Right atrium auricular region (tissue), 2 donors: Measurements from ENCODE around the gene OR5AU1. TPM values are rescaled to one million over a fixed set of nuclear protein-coding genes. Genes with fewer than 3 reads are reported as not detected.

Source experiments
- DNase-seq: peaks from one replicate; pipeline ENCODE4 v3.0.0-alpha.2; 2019; ENCODE audit warnings: low spot score
- H3K27ac ChIP-seq, 2 donors: fragments of 200-600 bp; sonication (generic); 1 replicate in 1 of 2; 2 replicates in 1 of 2; pipeline ENCODE4 v1.5.1; 2016 to 2019
- H3K27me3 ChIP-seq, 2 donors: fragments of 200-600 bp; sonication (generic); one replicate each; pipeline versions ENCODE4 v1.5.1 to v1.6.0; 2017 to 2019
- H3K36me3 ChIP-seq: fragments of 200-600 bp; sonication (generic); one replicate; pipeline ENCODE4 v1.5.1; 2016
- H3K4me1 ChIP-seq, 2 donors: fragments of 200-600 bp; sonication (generic); one replicate each; pipeline versions ENCODE4 v1.5.1 to v1.6.0; 2017 to 2019
- H3K4me3 ChIP-seq, 2 donors: fragments of 200-600 bp; sonication (generic); 1 replicate in 1 of 2; 2 replicates in 1 of 2; pipeline ENCODE4 v1.5.1; 2017 to 2019; ENCODE audit warnings: mild to moderate bottlenecking in 1 of 2, moderate library complexity in 1 of 2
- H3K9me3 ChIP-seq, 2 donors: fragments of 200-600 bp; sonication (generic); one replicate each; pipeline ENCODE4 v1.5.1; 2019
- total RNA-seq, 2 donors: library from RNA; depleted of rRNA; stranded (reverse); fragments of >200 nt; gene quantifications; one replicate each; pipeline ENCODE4 v1.1.0, GENCODE V29; 2016
- TF ChIP-seq, protein P1 (sequence below), 2 donors: fragments of 200-600 bp; sonication (generic); IDR thresholded peaks; one replicate each; pipeline ENCODE4 v1.5.1; 2019; ENCODE audit warnings: antibody characterized with exemption in 2 of 2

Gene OR5AU1
- total RNA-seq, 2 donors from 2014 or later = not detected

DNA sequence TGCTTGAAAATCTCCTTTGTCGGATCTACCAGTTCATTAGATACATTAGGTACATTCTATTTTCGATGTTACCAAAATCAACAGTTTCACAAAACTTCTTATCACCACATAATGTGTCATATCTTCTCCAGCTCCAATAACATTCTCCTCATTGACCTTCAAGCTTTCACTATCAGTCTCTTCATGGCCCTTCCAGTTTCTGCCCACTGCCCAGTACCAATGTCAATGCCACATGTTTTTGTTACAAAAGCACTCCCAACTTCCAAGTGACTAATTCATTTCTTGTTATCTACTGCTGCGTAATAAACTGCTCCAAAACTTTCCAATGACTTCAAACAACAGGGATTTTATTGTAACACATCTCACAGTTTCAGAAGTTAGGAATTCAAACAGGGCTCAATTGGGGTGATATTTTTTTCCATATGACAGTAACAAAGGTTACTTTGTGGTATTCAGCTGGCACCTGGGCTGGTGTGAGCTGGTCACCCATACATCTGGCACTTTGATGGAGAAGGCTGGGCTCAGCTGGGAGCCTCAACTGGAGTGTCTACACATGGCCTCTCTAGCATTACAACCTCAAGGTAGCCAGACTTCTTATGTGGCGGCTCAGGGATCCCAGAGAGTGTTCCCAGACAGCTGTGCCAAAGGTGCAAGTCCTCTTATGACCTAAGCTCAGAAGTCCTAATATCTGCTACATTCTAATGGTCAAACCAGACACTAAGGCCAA is 6.1 kb downstream of the OR5AU1 start:
- peaks cover 0 to 10% of the 10 kb centered on the region in 2 donors for H3K9me3 ChIP-seq
- TF ChIP-seq, protein P1, sequence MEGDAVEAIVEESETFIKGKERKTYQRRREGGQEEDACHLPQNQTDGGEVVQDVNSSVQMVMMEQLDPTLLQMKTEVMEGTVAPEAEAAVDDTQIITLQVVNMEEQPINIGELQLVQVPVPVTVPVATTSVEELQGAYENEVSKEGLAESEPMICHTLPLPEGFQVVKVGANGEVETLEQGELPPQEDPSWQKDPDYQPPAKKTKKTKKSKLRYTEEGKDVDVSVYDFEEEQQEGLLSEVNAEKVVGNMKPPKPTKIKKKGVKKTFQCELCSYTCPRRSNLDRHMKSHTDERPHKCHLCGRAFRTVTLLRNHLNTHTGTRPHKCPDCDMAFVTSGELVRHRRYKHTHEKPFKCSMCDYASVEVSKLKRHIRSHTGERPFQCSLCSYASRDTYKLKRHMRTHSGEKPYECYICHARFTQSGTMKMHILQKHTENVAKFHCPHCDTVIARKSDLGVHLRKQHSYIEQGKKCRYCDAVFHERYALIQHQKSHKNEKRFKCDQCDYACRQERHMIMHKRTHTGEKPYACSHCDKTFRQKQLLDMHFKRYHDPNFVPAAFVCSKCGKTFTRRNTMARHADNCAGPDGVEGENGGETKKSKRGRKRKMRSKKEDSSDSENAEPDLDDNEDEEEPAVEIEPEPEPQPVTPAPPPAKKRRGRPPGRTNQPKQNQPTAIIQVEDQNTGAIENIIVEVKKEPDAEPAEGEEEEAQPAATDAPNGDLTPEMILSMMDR (IDR thresholded peaks at IDR 0.05) = no peak
- DNase-seq = no peak
- H3K4me3 ChIP-seq = no peak overlapping the region
- H3K36me3 ChIP-seq = no peaks in the 10 kb centered on the region
- H3K27ac ChIP-seq = no peak overlapping the region
- H3K4me1 ChIP-seq = no peaks in the 10 kb centered on the region
- no peaks in the 10 kb centered on the region for H3K27me3 ChIP-seq

DNA sequence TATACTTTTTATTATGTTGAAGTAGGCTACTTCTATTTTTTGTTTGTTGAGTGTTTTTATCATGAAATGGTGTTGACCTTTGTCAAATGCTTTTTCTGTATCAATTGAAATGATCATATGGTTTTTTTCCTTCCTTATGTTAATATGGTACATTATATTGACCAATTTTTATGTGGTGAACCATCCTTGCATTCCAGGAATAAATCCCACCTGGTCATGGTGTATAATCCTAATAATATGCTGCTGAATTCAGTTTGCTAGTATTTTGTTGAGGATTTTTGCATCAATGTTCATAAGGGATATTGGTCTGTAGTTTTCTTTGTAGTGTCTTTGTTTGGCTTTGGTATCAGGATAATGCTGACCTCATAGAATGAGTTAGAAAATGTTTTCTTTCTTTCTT is 10.4 kb downstream of the OR5AU1 start:
- no peaks in the 10 kb centered on the region for H3K27me3 ChIP-seq
- TF ChIP-seq, protein P1 (IDR thresholded peaks at IDR 0.05) = no peak
- H3K4me1 ChIP-seq = no peaks in the 10 kb centered on the region
- peaks cover 0 to 16% of the 10 kb centered on the region in 2 donors for H3K9me3 ChIP-seq
- H3K36me3 ChIP-seq = no peaks in the 10 kb centered on the region
- no peak overlapping the region for H3K27ac ChIP-seq
- no peak for DNase-seq
- H3K4me3 ChIP-seq = no peak overlapping the region

DNA sequence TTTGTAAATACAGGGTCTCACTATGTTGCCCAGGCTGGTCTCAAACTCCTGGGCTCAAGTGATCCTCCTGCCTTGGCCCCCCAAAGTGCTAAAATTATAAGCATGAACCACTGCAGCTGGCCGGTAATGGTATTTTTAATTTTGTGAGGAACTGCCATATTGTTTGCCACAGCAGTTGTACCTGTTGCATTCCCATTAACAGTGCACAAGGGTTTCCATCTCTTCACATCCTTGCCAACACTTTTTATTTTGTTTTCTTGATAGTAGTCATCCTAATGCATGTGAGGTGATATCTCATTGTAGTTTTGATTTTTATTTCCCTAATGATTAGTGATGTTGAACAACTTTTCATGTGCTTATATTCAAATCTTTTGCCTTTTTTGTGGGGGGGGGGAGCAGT is 13.5 kb downstream of the OR5AU1 start:
- no peak overlapping the region for H3K27ac ChIP-seq
- H3K4me3 ChIP-seq = no peak overlapping the region
- no peaks in the 10 kb centered on the region for H3K36me3 ChIP-seq
- no peak for DNase-seq
- no peaks in the 10 kb centered on the region for H3K4me1 ChIP-seq
- H3K27me3 ChIP-seq = no peaks in the 10 kb centered on the region
- TF ChIP-seq, protein P1 (IDR thresholded peaks at IDR 0.05) = no peak
- H3K9me3 ChIP-seq = peaks cover 0 to 16% of the 10 kb centered on the region in 2 donors

DNA sequence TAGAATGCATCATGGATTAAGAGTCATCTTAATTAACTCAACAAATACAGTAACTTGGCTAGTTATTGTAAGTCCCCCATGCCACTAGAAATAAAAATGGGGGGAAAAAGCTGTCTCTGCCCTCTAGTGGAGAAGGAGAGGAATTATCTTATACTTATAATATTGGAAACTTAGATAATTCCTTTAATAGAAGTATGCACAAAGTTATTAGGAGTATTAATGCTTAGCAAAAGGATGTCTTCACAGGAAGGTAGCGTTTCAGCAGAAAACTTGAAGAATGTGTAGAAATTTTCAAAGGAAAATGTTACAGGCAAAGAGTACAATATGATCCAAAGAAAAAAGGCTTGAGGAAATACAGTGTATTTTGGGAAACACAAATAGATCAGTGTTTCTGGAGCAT is 19.8 kb downstream of the OR5AU1 start:
- no peaks in the 10 kb centered on the region for H3K27me3 ChIP-seq
- TF ChIP-seq, protein P1 (IDR thresholded peaks at IDR 0.05) = peak; percentile 43 to 70
- no peak for DNase-seq

DNA sequence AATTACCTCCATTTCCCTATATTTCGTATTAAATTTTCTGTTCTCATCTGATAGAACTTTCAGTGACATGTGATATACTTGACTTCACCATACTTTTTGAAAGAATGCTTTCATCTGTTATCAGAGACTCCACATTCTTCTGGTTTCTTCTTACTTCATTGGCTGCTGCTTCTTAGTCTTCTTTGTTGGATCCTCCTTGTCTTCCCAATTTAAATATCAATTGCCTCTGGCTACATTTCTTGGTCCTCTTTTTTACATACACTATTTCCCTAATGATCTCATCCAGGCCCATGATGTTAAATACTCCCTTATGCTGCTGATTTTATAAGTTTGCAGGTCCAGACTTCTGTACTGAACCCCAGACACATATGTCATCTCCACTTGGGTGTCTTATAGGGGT is 22.0 kb downstream of the OR5AU1 start:
- Histone ChIP-seq H3K4me3 (no peak overlapping the region), H3K36me3 (no peaks in the 10 kb centered on the region), H3K27ac (no peak overlapping the region), H3K27me3 (no peaks in the 10 kb centered on the region), H3K9me3 (no peaks in the 10 kb centered on the region), H3K4me1 (no peaks in the 10 kb centered on the region)
- no peak for DNase-seq
- TF ChIP-seq, protein P1 (IDR thresholded peaks at IDR 0.05) = no peak

More for the DNA sequence above, 19.8 kb downstream of the OR5AU1 start:
- H3K9me3 ChIP-seq = no peaks in the 10 kb centered on the region
- no peak overlapping the region for H3K27ac ChIP-seq
- no peaks in the 10 kb centered on the region for H3K4me1 ChIP-seq
- no peaks in the 10 kb centered on the region for H3K36me3 ChIP-seq
- no peak overlapping the region for H3K4me3 ChIP-seq

DNA sequence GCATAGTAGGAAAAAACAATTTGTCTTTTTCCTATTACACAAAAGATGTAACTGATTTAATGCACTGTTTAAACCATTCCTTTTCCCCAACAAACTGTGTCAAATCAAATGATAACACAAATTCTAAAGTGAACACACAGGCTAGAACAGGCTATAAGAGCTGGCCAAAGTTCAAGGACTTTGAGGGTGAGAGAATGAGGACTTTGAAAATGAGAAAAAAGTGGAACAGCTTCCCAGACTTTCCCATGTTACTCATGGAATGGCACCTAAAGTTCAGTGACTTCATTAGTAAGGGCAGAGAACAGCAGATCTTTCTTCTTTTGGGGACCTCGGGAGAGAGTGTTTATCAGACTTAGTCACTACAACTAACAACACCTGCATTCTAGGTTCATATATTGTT is 32.4 kb downstream of the OR5AU1 start:
- Histone ChIP-seq H3K9me3 (no peaks in the 10 kb centered on the region), H3K27ac (no peak overlapping the region), H3K36me3 (no peaks in the 10 kb centered on the region), H3K4me1 (no peaks in the 10 kb centered on the region), H3K27me3 (no peaks in the 10 kb centered on the region), H3K4me3 (no peak overlapping the region)
- DNase-seq = no peak
- TF ChIP-seq, protein P1 (IDR thresholded peaks at IDR 0.05) = no peak
